HEK293T (cell line): ENCODE measurements around the gene TMEM184A.

Experiments used
- CTCF ChIA-PET: fragments of 350-600 bp; formaldehyde crosslinking; extraction: SDS; loops from one replicate; lab custom pipeline; 2021; ENCODE audit warnings: antibody characterized with exemption, inconsistent platforms; lab: Yijun Ruan, JAX
- POLR2A ChIA-PET: fragments of 350-600 bp; formaldehyde crosslinking; extraction: SDS; loops from one replicate; lab custom pipeline; 2020; ENCODE audit warnings: antibody characterized with exemption, inconsistent platforms; lab: Yijun Ruan, JAX
- DNase-seq: peaks from one replicate; pipeline ENCODE4 v3.0.0; 2012; ENCODE audit warnings: mixed read lengths; ENCODE audit errors: extremely low spot score
- ARNT ChIP-seq: fragments of 450-650 bp; IDR thresholded peaks from 2 replicates; pipeline ENCODE4 v1.6.1; 2017; ENCODE audit warnings: mild to moderate bottlenecking
- BHLHE40 ChIP-seq: fragments of 450-650 bp; IDR thresholded peaks from 2 replicates; pipeline ENCODE4 v1.6.1; 2016; ENCODE audit warnings: mild to moderate bottlenecking, moderate library complexity, borderline replicate concordance
- CTBP1 ChIP-seq: fragments of 450-650 bp; IDR thresholded peaks from 2 replicates; pipeline ENCODE4 v1.6.1; 2016; ENCODE audit warnings: borderline replicate concordance
- ELF4 ChIP-seq: fragments of 450-650 bp; IDR thresholded peaks from 2 replicates; pipeline ENCODE4 v1.6.1; 2017; ENCODE audit warnings: antibody characterized with exemption
- FOXA1 ChIP-seq: fragments of 450-650 bp; IDR thresholded peaks from 2 replicates; pipeline ENCODE4 v1.6.1; 2016; ENCODE audit warnings: mild to moderate bottlenecking
- FOXK2 ChIP-seq: fragments of 450-650 bp; IDR thresholded peaks from 2 replicates; pipeline ENCODE4 v1.6.1; 2016; ENCODE audit warnings: mild to moderate bottlenecking
- FOXM1 ChIP-seq: fragments of 450-650 bp; IDR thresholded peaks from 2 replicates; pipeline ENCODE4 v1.6.1; 2017; ENCODE audit warnings: mild to moderate bottlenecking, borderline replicate concordance
- HDGF ChIP-seq: fragments of 450-650 bp; IDR thresholded peaks from 2 replicates; pipeline ENCODE4 v1.6.1; 2017; ENCODE audit warnings: antibody characterized with exemption, borderline replicate concordance
- L3MBTL2 ChIP-seq: fragments of 450-650 bp; conservative IDR thresholded peaks from 2 replicates; pipeline ENCODE4 v1.6.1; 2016; ENCODE audit warnings: mild to moderate bottlenecking
- LEF1 ChIP-seq: fragments of 450-650 bp; IDR thresholded peaks from 2 replicates; pipeline ENCODE4 v1.6.1; 2017; ENCODE audit warnings: mild to moderate bottlenecking, borderline replicate concordance
- NFRKB ChIP-seq: fragments of 450-650 bp; IDR thresholded peaks from 2 replicates; pipeline ENCODE4 v1.6.1; 2016; ENCODE audit warnings: mild to moderate bottlenecking, moderate library complexity
- PKNOX1 ChIP-seq: fragments of 450-650 bp; IDR thresholded peaks from 2 replicates; pipeline ENCODE4 v1.6.1; 2016
- SP1 ChIP-seq: fragments of 450-650 bp; IDR thresholded peaks from 2 replicates; pipeline ENCODE4 v1.6.1; 2017
- SUZ12 ChIP-seq: fragments of 450-650 bp; IDR thresholded peaks from 2 replicates; pipeline ENCODE4 v1.6.1; 2016; ENCODE audit warnings: mild to moderate bottlenecking
- TARDBP ChIP-seq: fragments of 450-650 bp; IDR thresholded peaks from 2 replicates; pipeline ENCODE4 v1.6.1; 2016
- ZNF384 ChIP-seq: fragments of 450-650 bp; IDR thresholded peaks from 2 replicates; pipeline ENCODE4 v1.6.1; 2016

Gene TMEM184A

GRCh38 chr7:1591876-1592275 lies 35.9 kb upstream of the TMEM184A start:
- CTCF ChIA-PET: interaction anchor here (0.7 kb wide), 1 partner anchor 653 kb away, joined by 3 read pairs; no protein-coding TSS in a partner anchor
- TF ChIP-seq LEF1: no peak
- no peak for TF ChIP-seq CTBP1
- TF ChIP-seq TARDBP: no peak
- no peak for TF ChIP-seq ELF4
- TF ChIP-seq HDGF: no peak
- TF ChIP-seq FOXK2: no peak
- TF ChIP-seq ZNF384: no peak
- no peak for TF ChIP-seq FOXM1
- no peak for TF ChIP-seq NFRKB
- no peak for TF ChIP-seq BHLHE40
- no peak for TF ChIP-seq SUZ12
- no peak for TF ChIP-seq PKNOX1

GRCh38 chr7:1591396-1591795 lies 35.4 kb upstream of the TMEM184A start:
- no peak for DNase-seq
- no peak for TF ChIP-seq ARNT
- no peak for TF ChIP-seq SUZ12
- TF ChIP-seq CTBP1: no peak
- TF ChIP-seq SP1: no peak
- no peak for TF ChIP-seq BHLHE40
- TF ChIP-seq FOXK2: no peak
- TF ChIP-seq FOXA1: no peak
- no peak for TF ChIP-seq FOXM1
- no peak for TF ChIP-seq PKNOX1
- TF ChIP-seq TARDBP: no peak
- no peak for TF ChIP-seq HDGF
- no peak for TF ChIP-seq NFRKB
- TF ChIP-seq ELF4: no peak
- no peak for TF ChIP-seq LEF1
- CTCF ChIA-PET: interaction anchor here (0.7 to 1.4 kb wide), 2 partner anchors 12 to 653 kb away, joined by 3 to 5 read pairs; no protein-coding TSS in a partner anchor
- POLR2A ChIA-PET: interaction anchor here (1.0 kb wide), 1 partner anchor 10 kb away, joined by 3 read pairs; no protein-coding TSS in a partner anchor

More at GRCh38 chr7:1591876-1592275, 35.9 kb upstream of the TMEM184A start:
- no peak for DNase-seq
- POLR2A ChIA-PET: no interaction called here

GRCh38 chr7:1590887-1591286 lies 34.9 kb upstream of the TMEM184A start:
- no peak for DNase-seq
- ChIA-PET CTCF (interaction anchor here (0.7 to 1.4 kb wide), 2 partner anchors 12 to 654 kb away, joined by 3 to 5 read pairs; no protein-coding TSS in a partner anchor), POLR2A (interaction anchor here (1.0 kb wide), 1 partner anchor 10 kb away, joined by 3 read pairs; no protein-coding TSS in a partner anchor)
- TF ChIP-seq SP1 (no peak), ELF4 (no peak), FOXM1 (no peak), NFRKB (no peak), PKNOX1 (no peak), FOXA1 (no peak), FOXK2 (no peak), L3MBTL2 (no peak), HDGF (no peak), BHLHE40 (no peak), LEF1 (no peak), TARDBP (no peak), ZNF384 (no peak), ARNT (no peak), SUZ12 (no peak), CTBP1 (no peak)

GRCh38 chr7:1590476-1590875 lies 34.5 kb upstream of the TMEM184A start:
- ChIA-PET POLR2A (interaction anchor here (1.0 kb wide), 1 partner anchor 11 kb away, joined by 3 read pairs; no protein-coding TSS in a partner anchor), CTCF (interaction anchor here (1.4 kb wide), 1 partner anchor 11 kb away, joined by 5 read pairs; no protein-coding TSS in a partner anchor)
- no peak for TF ChIP-seq CTBP1
- TF ChIP-seq PKNOX1: no peak
- no peak for TF ChIP-seq NFRKB
- TF ChIP-seq SUZ12: no peak
- TF ChIP-seq BHLHE40: no peak
- TF ChIP-seq FOXK2: no peak
- no peak for TF ChIP-seq ELF4
- TF ChIP-seq ARNT: no peak
- no peak for TF ChIP-seq L3MBTL2
- no peak for TF ChIP-seq FOXM1
- no peak for TF ChIP-seq ZNF384
- TF ChIP-seq TARDBP: no peak
- TF ChIP-seq HDGF: no peak
- no peak for TF ChIP-seq FOXA1
- no peak for TF ChIP-seq SP1
- no peak for TF ChIP-seq LEF1
- DNase-seq: no peak

- CTCF ChIA-PET: no interaction called here
- TF ChIP-seq FOXM1 (no peak), TARDBP (no peak), ZNF384 (no peak), L3MBTL2 (no peak), LEF1 (no peak), SUZ12 (no peak), SP1 (no peak), CTBP1 (no peak), HDGF (no peak), BHLHE40 (no peak)
- POLR2A ChIA-PET: no interaction called here
- no peak for DNase-seq
These were observed 33.0 kb upstream of the TMEM184A start for GRCh38 chr7:1588978-1589377.
